HG03439 (cell line): ENCODE data around the gene ITGA11.
"Not testable (repeated sequence)": the region's sequence is repeated elsewhere in the genome, so short reads cannot be mapped to it uniquely, and the experiment has no call there.

Source experiments
- ATAC-seq: cut with Tn5 transposase; IDR thresholded peaks from one replicate; pipeline ENCODE4 v1.9.1; 2021; ENCODE audit warnings: mild to moderate bottlenecking, moderate library complexity; ENCODE audit not compliant: unreplicated experiment

The ITGA11 gene

GRCh38 chr15:68425428-68426060, 6.4 kb downstream of the ITGA11 start:
- ATAC-seq: no peak

- no peak for ATAC-seq
These were observed 7.1 kb downstream of the ITGA11 start for GRCh38 chr15:68424754-68425390.

- ATAC-seq: no peak
These were observed 8.3 kb downstream of the ITGA11 start for GRCh38 chr15:68423359-68424296.

- ATAC-seq: not testable (repeated sequence)
These were observed 9.4 kb downstream of the ITGA11 start for GRCh38 chr15:68422403-68423145.

GRCh38 chr15:68421798-68422402, 10.1 kb downstream of the ITGA11 start:
- ATAC-seq: no peak

- ATAC-seq: no peak
These were observed 10.8 kb downstream of the ITGA11 start for GRCh38 chr15:68421115-68421551.

- ATAC-seq: no peak
These were observed 11.7 kb downstream of the ITGA11 start for GRCh38 chr15:68420186-68420684.

GRCh38 chr15:68419301-68420175, 12.4 kb downstream of the ITGA11 start:
- ATAC-seq: no peak

GRCh38 chr15:68418611-68419161, 13.3 kb downstream of the ITGA11 start:
- no peak for ATAC-seq

GRCh38 chr15:68417897-68418296, 14.1 kb downstream of the ITGA11 start:
- no peak for ATAC-seq

- no peak for ATAC-seq
These were observed 14.9 kb downstream of the ITGA11 start for GRCh38 chr15:68417051-68417450.

- ATAC-seq: no peak
These were observed 15.8 kb downstream of the ITGA11 start for GRCh38 chr15:68416158-68416535.

- ATAC-seq: no peak
These were observed 16.3 kb downstream of the ITGA11 start for GRCh38 chr15:68415501-68416157.

- ATAC-seq: no peak
These were observed 16.9 kb downstream of the ITGA11 start for GRCh38 chr15:68415061-68415460.

GRCh38 chr15:68414591-68414990, 17.4 kb downstream of the ITGA11 start:
- no peak for ATAC-seq

- no peak for ATAC-seq
These were observed 17.8 kb downstream of the ITGA11 start for GRCh38 chr15:68414206-68414555.

GRCh38 chr15:68413363-68414205, 18.4 kb downstream of the ITGA11 start:
- ATAC-seq: no peak

GRCh38 chr15:68412218-68412617, 19.7 kb downstream of the ITGA11 start:
- ATAC-seq: no peak
